Inflammatory macrophage treated with lipopolysaccharide for 1 hour (primary cell): Measurements from ENCODE around the gene RNF4.
"Not testable (repeated sequence)": the region's sequence is repeated elsewhere in the genome, so short reads cannot be mapped to it uniquely, and the experiment has no call there.

Source experiments
- DNase-seq, 2 donors: peaks; one replicate each; pipeline ENCODE4 v3.0.0-alpha.2; 2020 to 2022

Gene RNF4

DNA sequence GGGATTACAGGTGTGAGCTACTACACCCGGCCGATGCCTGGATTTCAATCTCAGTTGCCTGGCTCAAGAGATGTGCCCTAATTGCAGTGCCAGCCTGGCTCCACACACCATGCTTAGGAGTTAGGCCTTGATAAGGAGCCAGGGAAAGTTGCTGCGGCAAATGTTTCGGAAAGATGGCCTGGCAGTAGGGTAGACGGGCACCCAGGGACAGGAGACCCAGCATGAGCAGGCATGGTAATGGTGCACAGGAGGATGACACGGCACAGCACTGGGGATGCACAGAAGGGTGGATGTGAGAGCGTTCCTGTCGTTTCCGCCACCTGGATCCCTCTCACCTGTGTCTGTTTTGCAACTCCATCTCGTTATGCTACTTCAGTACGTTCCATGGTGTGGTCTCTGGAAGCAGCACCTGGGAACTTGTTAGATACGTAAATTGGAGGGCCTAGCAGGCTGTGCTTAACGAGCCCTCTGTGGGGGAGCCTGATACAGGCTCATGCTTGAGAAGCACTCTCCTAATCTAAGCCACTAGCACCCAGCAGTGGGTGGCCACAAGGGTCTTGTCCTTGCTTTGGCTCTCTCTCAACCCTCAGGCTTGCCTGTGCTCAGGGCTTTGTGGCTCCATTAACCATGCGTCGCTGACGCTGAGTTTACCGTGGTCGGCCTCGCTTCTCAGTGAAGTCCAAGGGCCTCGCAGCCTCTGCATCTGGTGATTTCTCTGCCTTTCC, 20.3 kb downstream of the RNF4 start:
- DNase-seq: no peak

DNA sequence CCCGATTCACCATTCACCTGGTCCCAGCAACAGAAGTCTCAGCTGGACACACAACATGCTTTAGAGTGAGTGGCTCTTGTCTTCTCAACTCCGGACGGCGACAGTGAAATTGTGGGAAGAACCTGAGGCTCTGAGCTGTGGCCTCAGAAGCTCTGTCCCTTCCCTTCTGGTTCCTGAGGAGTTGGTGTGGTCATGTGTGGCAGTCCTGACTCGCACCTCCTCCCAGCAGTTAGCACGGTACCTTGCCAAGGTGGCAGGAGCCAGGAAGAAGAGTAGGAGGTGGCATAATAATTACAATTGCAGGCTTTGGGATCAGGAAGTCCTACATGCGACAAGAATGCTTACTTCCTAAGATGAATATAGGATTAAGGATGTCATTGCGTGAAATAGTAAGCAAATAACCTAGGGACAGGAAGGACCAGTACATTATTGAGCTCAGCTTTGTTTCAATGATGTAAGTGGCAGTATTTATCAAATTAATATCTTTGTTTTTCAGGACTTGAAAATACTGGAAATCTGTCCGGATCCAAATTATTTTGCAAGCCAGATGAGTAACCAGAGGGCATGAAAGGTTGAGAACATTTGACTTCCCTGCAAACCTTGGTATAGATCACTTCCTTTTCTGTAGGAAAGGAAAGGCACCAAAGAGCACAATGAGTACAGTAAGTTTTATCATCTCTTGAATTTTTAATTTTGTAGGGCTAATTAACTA, 21.1 kb downstream of the RNF4 start:
- DNase-seq: peak in 1 of 2 donors; percentile 20

DNA sequence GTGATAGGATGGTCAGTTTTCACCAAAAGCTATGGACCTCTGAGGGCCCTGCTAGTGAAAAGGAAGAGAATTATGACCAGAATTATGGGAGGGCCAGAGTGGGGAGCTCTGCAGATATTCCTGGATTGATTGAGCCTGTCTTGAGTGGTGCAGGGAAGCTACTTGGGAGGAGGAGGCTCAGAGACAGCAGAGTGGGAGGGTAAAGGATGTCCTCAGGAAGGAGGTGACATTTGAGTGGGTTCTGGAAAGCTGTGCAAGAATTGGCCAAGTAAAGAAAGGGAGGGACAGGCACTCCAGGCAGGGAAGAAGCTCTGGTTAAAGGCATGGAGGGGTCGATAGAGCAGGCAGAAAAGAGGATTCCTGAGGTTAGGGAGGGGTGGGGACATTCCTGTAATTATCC, 24.1 kb downstream of the RNF4 start:
- DNase-seq: no peak

DNA sequence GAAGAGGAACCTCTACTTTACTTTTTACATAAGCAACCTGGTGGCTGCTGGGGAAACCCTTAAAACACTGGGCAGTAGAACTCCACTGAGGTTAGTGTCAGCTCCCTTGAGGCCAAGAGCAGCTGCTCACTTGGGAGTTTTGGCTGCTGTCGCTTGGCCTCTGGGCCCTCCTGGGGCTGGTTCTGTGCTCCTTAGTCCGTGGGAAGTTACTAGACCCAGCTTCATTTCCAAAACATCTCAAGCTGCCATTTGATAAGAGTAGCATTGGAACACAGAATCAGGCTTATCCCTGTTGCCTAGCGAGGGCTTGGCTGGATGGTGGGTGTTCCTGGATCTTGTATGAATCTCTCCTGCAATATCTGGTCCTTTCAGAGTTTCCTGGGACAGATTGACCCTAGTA, 26.1 kb downstream of the RNF4 start:
- DNase-seq: no peak

DNA sequence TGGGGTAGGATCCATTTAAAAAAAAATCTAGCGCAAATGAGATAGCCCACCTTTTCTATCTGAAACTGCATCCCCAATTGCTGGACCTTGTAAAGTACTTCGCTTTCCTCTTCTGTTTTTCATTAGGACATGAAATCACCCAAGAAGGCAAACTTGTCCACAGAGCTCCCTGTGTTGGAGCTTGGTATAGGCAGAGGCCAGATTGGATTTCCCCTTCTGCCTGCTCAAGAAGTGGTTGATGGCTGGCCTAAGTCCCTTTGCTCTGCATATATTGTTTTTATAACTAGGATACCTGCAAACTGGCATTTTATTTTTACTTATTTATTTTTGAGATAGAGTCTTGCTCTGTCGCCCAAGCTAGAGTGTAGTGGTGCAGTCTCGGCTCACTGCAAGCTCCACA, 28.4 kb downstream of the RNF4 start:
- DNase-seq: no peak

DNA sequence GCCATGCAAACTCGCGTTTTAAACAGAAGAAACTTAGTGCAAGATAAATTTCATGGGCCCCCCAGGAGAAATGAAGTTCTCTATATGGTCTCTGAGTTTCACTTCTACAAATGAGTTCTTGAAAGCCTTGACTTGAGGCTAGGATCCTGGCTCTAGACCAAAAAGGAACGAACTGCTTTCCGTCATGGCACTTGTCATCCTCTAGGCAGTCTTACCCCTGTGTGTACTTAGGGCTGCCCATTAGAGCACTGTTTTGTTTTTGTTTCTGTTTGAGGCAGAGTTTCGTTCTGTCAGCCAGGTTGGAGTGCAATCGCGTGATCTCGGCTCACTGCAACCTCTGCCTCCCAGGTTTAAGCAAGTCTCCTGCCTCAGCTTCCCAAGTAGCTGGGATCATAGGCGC, 29.0 kb downstream of the RNF4 start:
- DNase-seq: peak; percentile 69 to 80

DNA sequence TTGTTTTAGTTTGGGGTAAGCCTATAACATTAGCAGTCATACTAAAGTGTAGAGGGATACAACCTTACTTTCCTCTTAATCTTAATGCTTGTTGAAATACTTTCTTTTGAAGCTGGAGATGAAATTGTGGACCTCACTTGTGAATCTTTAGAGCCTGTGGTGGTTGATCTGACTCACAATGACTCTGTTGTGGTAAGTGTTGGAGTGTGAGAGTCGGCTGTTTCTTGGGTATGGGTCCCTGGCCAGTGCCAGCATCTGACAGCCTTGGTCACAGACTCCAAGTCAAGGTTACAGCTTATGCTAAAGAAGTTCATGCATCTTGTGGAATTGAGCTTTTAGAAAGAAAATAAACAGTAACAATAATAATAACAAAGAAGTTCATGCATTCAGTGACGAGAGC, 31.6 kb downstream of the RNF4 start:
- no peak for DNase-seq

DNA sequence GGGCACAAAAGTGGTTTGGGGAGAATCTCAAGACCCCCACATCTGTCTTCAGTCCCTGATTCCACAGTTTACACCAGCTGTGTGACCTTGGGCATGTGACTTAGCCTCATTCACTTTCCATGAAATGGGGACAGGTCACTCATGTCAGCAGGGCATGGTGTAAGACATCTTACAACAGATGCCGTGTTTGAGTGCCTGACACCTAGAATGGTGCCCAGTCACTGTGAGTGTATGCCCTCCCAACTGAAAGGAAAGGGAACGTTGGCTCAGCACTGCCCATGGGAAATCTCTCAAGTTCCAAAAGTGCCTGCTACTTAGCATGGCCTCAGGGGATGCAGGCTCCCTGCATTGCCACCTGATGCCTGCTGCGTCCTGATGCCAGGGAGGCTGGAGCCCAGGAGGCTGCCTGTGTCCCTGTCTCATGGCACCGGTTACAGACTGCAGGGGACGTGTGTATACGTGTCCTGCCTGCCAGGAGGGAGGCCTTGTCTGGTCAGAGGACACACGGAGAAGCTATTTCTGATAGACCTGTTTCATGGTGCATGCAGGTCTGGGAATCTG, 32.2 kb downstream of the RNF4 start:
- no peak for DNase-seq

DNA sequence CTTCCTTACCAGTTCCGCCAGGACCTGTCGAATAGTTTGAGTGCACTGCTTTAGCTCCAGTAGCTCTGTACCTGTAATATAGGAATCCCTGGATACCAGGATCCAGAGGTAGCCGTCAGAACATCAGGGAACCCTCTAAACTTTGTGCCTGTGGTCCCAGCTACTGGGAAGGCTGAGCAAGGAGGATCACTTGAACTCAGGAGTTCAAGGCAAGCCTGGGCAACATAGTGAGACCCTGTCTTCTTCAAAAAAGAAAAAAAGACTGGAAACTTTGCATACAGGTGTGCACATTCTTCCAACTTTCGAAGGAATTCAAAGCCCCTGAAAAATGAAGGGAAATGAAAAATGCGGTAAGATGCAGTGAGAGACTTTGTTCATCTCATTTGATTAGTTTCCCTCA, 34.9 kb downstream of the RNF4 start:
- DNase-seq: no peak

DNA sequence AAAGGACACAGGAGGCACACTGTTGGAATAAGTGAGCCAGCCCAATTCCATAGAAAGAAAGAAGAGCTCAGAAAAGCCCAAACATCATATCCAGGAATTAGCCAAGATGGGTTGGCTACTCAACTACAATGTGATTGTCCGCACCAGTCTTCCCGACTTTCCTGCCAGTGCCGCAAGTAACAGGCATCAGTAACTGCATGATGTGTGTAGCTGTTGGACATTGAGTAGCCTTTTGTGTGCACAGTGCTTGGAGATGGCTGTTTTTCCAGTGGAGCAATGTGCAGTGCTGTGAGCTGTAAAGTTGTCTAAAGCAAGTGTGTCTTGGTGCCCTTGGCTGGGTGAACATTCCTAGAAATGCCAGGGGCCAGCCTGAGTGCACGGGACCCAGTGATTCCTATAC, 38.4 kb downstream of the RNF4 start:
- no peak for DNase-seq

DNA sequence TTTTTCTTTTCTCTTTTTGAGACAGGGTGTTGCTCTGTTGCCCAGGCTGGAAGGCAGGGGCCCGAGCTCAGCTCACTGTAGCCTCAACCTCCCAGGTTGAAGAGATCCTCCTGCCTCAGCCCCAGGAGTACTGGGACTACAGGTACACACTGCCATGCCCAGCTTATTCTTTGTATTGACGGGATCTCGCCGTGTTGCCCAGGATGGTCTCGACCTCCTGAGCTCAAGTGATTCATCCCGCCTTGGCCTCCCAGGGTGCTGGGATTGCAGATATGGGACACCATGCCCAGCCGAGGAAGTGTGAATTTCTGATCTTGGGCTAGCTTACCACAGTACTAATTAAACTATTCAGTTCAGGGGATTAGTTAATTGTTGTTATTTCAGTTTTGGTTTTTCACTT, 38.9 kb downstream of the RNF4 start:
- no peak for DNase-seq

DNA sequence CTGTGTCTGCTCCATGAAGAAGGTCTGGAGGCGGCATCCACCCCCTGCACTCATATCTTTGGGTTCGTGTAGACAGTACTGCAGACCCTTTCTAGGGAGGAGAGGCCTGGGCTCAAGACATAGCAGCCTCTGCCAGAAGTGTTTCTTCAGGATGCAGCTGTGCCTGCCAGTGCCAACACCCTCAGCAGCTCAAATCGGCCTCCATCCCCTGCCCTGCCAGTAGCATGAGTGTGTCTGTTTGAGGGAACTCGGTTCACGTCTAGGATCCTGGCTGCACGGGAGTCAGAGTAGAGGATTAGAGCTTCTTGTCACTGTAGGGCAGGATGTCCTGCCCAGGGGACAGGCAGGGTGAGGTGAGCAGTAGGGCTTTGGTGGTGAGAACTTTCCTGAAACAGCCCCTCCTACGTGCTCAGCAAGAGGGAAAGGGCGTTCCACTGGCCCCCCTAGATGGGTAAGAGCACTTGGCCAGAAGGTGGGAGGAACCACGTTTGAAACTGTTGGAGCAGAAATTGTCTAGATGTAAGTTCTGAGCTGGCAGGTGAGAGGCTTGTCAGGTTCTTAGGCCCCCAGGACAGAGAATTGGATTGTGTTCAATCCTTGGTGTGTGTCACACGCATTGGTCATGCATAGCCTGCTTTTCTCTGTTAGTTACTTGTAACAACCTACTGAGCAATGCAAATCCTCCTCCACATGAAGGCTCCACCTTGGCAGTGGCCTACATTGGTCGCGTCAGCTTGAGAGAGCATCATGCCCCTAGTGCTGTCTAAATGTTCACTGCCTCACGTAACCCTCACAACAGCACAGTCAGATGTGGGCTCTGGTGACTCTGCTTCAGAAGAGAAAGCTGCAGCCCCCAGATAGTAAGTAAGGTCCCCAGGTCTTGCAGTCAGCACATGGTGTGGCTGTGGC, 41.7 kb downstream of the RNF4 start:
- DNase-seq: no peak

DNA sequence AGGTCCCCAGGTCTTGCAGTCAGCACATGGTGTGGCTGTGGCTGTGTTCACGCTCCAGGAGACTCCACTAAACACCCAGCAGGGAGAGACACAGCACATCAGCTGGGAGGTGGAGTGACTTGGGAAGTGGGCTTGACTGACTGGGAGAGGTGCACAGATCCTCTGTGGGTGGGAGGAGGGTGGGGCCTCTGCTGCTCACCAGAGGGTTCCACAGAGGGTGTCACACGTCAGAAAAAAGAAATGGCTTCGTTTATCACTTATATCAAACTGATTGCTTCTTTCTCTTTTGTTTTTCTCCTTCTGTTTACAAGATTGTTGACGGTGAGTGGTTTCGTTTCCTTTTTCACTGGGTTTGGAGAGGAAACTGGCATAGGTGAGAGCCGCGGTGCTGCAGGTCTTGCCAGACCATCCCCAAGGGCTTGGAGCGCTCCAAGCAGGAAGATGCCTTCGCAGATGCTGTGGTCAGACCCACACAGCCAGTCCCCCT, 42.8 kb downstream of the RNF4 start:
- no peak for DNase-seq

DNA sequence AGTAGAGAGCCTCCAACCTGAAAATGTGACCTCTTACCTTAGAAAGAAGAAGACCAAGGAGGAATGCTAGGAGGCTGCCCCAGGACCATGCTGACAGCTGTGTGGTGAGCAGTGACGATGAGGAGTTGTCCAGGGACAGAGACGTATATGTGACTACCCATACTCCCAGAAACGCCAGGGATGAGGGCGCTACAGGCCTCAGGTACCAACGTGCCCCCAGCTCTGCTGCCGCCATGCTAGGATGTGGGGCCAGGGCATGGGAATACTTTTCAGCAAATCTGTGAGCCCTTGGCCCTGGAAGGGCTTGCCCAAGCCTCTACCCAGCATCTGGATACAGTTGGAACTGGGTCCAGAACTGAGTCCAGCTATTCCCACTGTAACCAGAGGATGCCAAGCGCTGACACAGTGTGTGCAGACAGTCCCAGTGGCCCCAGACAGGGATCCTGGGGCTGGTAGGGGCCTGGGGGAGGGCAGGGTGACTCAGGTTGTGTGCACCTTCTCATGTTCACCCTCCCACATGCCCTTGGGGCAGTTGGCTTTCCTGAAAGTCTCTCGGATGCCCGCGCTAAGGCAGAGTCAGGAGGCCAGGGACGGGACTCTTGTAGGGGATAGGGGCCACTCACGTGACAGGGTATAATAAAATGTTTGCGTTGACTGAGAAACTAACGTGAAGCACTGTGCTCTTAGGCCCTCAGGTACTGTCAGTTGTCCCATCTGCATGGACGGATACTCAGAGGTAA, 43.7 kb downstream of the RNF4 start:
- DNase-seq: no peak

DNA sequence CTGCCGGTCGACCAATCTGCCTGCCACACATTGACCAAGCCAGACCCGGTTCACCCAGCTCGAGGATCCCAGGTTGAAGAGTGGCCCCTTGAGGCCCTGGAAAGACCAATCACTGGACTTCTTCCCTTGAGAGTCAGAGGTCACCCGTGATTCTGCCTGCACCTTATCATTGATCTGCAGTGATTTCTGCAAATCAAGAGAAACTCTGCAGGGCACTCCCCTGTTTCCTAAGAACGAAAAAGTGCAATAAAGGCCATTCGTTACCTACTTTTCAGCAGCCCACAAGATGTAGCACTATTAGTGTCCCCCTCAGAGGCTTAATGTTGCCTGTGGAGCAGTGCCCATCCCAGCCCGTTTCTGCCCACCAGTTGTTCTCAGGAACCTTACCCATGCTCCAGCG, 45.3 kb downstream of the RNF4 start:
- not testable (repeated sequence) for DNase-seq

DNA sequence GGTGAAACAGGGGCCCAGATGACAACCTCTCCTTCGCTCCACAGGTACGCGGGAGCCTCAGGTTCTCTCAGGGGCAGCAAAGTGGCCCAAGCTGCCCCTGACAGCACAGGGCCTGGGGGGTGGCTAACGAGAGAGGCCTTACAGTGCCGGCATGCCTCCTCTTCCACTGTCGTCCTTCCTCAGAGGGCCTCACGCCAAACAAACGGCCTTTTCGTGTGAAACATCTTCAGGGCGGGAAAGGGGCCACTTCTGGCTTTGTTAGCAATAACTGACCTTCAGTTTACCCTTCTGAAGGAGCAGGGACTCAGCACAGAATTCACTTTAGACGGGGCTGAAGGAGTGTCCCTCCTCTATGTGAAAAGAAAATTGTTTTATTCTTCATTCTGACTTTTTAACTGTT, 46.0 kb downstream of the RNF4 start:
- DNase-seq: not testable (repeated sequence)

DNA sequence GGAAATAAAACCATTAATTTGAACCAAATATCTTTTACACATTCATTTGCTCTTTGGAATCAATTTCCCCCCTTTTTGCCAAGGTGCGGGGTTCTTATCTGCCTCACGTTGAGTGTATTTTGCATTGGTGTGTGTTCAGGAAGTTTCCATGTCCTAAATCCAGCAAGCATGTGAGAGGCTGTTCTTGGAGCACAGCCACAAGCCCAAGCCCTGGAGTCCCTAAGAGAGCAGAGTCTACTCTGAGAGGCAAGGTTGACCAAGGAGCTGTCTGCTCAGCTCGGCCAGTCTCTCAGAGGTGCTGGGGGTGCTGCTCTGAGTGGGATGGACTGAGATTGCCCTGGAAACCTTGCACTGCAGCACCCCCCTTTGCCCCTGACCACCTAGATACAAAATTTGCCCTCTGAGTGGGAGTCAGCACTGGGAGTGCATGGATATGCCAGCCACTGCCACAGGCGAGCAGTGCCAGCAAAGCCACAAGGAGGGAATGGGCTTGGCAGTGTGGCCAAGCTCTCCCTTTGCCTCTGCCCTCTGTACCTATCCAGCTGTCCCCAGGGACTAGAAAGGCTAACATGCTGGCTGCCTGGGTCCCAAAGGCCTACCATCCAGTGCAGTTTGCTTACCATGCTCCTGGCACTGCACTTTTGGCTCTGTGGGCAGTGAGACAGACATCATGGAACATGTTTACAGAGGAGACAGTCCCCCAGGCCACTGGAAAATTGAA, 47.1 kb downstream of the RNF4 start:
- DNase-seq: no peak

DNA sequence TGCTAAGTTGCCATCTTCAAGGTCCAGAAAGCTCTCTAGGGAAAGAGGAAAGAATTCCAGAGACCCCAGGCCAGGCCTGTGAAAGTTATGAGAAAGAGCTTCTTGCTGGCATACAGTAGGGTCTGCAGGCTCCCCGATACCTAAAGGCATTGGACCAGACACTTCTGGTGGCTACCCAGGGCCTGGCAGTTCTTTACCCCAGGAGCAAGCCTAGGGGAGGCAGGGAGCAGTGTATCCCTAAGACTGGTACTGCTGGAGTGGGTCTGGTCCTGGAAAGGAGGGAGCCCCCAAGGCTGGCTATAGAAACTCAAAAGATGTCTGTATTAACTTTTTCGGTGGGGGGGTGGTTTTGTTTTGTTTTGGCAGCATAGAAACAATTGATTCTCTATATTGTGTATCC, 47.7 kb downstream of the RNF4 start:
- no peak for DNase-seq

DNA sequence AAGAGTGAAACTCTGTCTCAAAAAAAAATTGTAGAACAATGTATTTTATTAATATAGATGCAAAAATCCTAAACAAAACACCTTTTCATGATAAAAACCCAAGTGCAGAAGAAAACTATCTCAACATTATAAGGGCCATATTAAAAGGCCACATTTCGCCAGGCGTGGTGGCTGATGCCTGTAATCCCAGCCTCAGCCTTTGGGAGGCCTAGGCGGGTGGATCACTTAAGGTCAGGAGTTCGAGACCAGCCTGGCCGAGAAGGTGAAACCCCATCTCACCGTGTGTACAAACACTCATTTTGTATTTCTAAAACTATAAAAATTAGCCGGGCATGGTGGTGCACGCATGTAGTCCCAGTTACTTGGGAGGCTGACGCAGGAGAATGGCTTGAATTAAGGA, 57.7 kb downstream of the RNF4 start:
- no peak for DNase-seq

DNA sequence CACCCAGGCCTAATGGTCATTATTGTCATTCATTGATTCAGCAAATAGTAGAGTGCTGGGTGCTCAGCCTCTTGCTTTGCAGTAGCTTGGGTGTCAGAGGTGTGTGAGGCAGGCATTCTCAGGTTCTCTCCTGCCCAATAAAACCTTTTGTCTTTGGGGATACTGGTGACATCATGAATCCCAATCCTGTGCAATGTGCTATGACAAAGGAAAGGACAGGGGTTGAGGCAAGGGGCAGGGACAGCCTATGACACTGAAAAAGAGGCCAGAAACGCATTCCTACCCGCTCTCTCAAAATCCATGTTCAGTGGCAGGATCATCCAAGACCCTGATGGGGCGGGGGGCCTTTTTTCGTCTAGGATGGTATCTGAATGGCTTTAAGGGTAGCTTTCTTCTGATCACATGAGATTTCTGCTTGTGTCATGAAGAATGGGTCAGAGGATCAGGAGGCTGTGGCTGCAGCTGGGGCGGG, 66.0 kb downstream of the RNF4 start:
- peak in 1 of 2 donors; percentile 5 for DNase-seq

DNA sequence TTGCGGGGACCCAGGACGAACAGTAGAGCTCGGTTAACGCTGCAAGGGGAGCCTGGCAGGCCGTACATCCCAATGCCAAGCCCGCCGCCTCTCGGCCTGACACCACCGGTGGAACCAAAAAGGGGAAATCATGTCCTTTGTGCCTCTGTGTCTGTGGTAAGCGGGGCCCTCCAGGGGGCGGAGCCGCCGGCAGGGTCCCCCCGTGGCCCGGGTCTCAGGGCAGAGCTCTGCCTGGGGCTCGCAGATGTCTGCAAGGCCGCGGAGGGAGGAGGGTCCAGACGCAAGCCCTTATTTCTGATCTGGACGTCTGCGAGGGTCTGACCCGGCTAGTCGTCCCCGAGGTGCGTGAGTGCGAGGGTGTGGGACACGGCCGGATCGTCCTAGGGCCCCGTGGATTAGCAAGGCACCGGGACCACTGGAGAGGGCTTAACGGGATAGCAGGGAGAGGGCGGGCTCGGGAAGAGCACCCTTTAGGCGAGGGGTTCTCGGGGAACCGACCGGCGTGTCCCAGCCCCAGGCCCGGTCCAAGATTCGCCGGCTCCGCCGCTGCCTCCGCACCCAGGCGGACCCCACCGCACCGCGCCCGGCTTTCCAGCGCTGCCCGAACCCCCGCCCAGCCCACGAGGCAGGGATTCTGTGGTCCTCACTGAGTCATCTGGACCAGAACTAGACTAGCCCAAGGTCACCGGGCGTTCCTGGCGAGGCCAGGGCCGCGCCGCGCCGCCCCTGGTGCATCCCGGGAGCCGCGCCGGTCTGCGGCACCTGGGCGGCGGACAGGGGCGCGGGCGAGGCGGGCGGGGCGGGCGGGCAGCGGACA, 66.7 kb downstream of the RNF4 start:
- peak; percentile 63 to 65 for DNase-seq
